Ureter (tissue), 1 donor: ENCODE results near the gene IGSF6. TPM values are rescaled to one million over a fixed set of nuclear protein-coding genes. Genes with fewer than 3 reads are reported as not detected.

Experiments used
- DNase-seq: peaks from one replicate; pipeline ENCODE4 v3.0.0-alpha.2; 2020; ENCODE audit warnings: low spot score
- total RNA-seq: library from RNA; stranded (reverse); gene quantifications from one replicate; pipeline ENCODE4 v1.2.4, GENCODE V29; 2023
- donor health status: DM: yes; HTN: yes; CAD: no.

Gene IGSF6
- total RNA-seq, 1 donor from 2014 or later: 5.2 TPM

- DNase-seq: no peak
Measured at GRCh38 chr16:21600031-21600773, 52.2 kb downstream of the IGSF6 start.

- DNase-seq: peak; percentile 96
Measured at GRCh38 chr16:21599122-21600030, 53.0 kb downstream of the IGSF6 start, which contains the start of gene METTL9. METTL9 (plus strand) TSS chr16:21599577; CDS start chr16:21599734, 157 bp downstream.

GRCh38 chr16:21598701-21599121 lies 53.7 kb downstream of the IGSF6 start:
- DNase-seq: no peak

GRCh38 chr16:21598206-21598605 lies 54.2 kb downstream of the IGSF6 start:
- no peak for DNase-seq

- DNase-seq: no peak
Measured at GRCh38 chr16:21597561-21598030, 54.8 kb downstream of the IGSF6 start.

- no peak for DNase-seq
Measured at GRCh38 chr16:21593530-21594289, 58.7 kb downstream of the IGSF6 start.

- no peak for DNase-seq
Measured at GRCh38 chr16:21592191-21592590, 60.2 kb downstream of the IGSF6 start.

GRCh38 chr16:21590796-21591195 lies 61.6 kb downstream of the IGSF6 start:
- no peak for DNase-seq

GRCh38 chr16:21590287-21590686 lies 62.1 kb downstream of the IGSF6 start:
- DNase-seq: no peak

- DNase-seq: no peak
Measured at GRCh38 chr16:21589551-21589950, 62.9 kb downstream of the IGSF6 start.

Other genes with a start within 250 kb of the IGSF6 start
- 80.3 TPM for gene METTL9, start 53.0 kb downstream of the IGSF6 start, total RNA-seq
- gene OTOA, start 11.4 kb upstream of the IGSF6 start, total RNA-seq: 0.70 TPM
- 469 TPM for gene NPIPB4, start 205.1 kb upstream of the IGSF6 start, total RNA-seq